Measurements from ENCODE around the gene PARD3B.

DNA sequence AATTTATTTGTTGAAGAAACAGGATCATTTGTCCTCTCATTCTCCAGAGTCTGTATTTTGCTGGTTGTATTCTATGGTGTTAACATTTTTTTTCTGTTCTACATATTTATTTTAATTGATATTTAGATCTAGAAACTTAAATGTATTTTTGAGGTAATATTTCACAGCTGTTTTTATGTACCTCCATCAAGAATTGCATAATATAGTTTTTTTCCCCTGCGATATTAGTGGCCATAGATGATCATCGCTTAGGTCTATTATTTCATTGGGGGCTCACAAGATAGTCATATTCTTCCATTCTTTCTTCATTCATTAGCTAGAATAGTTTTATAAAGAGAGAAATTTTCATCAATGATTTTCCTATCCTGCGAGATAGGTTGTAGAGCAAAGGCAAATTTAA, 89.3 kb downstream of the PARD3B start:
- TF ChIP-seq, protein P1, sequence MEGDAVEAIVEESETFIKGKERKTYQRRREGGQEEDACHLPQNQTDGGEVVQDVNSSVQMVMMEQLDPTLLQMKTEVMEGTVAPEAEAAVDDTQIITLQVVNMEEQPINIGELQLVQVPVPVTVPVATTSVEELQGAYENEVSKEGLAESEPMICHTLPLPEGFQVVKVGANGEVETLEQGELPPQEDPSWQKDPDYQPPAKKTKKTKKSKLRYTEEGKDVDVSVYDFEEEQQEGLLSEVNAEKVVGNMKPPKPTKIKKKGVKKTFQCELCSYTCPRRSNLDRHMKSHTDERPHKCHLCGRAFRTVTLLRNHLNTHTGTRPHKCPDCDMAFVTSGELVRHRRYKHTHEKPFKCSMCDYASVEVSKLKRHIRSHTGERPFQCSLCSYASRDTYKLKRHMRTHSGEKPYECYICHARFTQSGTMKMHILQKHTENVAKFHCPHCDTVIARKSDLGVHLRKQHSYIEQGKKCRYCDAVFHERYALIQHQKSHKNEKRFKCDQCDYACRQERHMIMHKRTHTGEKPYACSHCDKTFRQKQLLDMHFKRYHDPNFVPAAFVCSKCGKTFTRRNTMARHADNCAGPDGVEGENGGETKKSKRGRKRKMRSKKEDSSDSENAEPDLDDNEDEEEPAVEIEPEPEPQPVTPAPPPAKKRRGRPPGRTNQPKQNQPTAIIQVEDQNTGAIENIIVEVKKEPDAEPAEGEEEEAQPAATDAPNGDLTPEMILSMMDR (IDR thresholded peaks at IDR 0.05; ENCODE audit: low read depth, low read length, poor library complexity, severe bottlenecking) = no peak
- no peak for TF ChIP-seq EZH2phosphoT487 (IDR thresholded peaks at IDR 0.05; ENCODE audit: borderline replicate concordance, low read length)
